ENCODE data around the gene LLGL1.

LLGL1 gene

DNA sequence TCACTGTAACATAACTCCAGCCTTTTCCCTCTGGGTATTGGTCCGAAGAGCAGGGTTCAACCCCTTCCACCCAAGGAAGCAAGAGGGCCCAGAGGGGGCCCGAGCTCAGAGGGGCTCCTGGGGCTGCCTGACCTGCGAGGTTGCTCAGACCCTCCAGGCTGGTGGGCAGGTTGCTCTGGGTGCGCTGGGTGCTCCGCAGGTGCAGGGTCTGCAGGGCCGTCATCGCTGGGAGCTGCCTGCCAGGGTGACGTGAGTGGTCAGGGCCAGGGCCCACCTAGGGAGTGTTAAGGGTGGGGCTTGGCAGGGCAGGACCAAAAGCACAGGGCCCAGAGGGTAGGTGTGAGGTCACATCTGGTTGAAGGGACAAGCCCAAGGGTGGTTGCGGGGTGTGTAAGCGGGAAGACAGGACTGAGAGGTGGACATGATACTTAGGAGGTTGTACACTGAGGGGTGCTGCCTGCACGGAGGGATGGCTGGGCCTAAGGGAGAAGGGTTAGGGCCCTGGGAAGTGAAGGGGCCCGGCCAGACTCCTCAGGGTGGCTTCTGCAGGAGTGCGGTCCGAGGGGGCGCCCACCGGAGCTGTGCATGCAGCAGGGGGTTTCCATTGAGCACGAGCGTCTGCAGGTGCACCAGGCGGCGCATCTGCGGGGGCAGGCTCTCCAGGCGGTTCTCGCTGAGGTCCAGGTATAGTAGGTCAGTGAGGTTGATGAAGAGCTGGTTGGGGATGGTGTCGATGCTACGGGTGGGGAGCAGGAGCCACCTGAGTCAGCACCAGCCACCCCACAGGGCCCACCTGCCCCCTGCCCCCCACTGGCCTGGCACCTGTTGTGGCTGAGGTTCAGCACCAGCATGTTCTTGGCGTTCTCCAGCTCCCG, 28.7 kb downstream of the LLGL1 start:
- DNase-seq = no peak

GRCh38 chr17:18254888-18255649, 29.6 kb downstream of the LLGL1 start:
- no peak for DNase-seq

DNA sequence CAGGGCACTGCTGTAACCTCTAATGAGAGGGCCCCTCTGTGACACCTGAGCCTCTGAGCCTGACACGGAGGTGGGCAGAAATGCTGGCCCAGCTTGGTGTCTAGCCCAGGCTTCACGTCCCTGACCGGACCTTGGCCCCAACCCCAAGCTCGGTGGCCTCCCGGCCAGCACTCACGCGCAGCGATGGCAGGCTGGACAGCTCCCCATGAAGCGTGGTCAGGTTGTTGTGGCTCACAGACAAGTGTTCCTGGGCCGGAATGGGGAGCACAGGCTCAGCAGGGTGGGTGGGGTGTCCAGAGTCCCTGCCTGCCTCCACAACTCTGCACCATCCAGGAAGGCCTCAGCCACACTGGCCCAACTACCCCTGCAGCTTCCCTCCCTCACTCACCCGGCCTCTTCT, 30.9 kb downstream of the LLGL1 start:
- no peak for DNase-seq

DNA sequence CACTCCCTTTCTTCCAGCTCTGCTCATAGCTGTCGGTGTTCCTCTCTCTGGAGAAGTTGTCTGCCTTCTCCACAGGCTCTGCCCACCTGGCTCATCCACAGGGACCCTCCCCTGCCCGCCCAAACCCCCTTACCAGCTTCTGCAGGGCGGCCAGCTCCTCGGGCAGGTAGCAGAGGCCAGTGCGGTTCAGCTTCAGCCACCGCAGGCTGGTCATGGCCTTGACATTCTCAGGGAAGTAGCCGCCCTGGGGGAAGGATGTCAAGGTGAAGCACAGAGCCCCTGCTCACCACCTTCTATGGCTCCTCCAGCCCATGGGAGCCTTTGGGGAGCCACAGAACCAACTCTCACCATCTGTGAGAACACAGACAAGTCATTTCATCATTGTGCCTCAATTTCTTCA, 31.3 kb downstream of the LLGL1 start:
- DNase-seq = no peak

GRCh38 chr17:18257268-18257981, 32.0 kb downstream of the LLGL1 start:
- DNase-seq = no peak

- DNase-seq = peak; percentile 71
Measured at GRCh38 chr17:18257982-18258355, 32.5 kb downstream of the LLGL1 start.

DNA sequence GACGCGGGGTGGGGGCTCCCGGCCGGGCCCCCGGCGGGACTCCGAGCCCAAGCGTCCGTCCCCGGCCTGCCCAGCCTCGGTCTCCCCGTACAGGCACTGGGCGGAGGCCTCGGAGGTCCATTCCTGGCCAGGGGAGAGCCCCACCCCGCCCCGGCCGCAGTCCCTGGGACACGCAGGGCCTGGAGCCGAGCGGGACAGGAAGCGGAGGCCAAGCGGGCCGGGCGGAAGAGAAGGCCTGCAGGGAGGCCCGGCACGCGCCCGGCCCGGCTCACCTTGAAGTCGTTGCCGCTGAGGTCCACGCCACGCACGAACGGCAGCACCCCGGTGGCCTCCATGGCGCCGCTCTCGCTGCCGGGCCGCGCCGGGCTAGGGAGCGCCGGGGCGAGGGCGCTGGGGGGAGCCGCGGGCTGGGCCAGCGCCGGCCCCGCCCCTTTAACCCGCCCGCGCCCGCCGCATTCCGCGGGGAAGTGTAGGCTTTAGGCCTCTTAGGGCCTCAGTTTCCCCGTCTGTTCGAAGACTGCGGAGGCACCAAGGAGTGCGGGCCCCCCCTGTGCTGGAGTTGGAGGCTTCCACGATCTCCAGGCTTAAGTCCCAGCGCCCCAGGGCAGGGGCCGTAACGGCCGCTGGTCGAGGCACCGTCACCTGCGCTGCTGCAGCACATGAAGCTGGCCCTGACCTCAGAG, 33.1 kb downstream of the LLGL1 start, which contains the start of gene FLII:
FLII (minus strand) TSS at position 383 of the 683 bp plus-strand sequence; CDS start at position 335, 48 bp downstream.
- peak; percentile 67 for DNase-seq

DNA sequence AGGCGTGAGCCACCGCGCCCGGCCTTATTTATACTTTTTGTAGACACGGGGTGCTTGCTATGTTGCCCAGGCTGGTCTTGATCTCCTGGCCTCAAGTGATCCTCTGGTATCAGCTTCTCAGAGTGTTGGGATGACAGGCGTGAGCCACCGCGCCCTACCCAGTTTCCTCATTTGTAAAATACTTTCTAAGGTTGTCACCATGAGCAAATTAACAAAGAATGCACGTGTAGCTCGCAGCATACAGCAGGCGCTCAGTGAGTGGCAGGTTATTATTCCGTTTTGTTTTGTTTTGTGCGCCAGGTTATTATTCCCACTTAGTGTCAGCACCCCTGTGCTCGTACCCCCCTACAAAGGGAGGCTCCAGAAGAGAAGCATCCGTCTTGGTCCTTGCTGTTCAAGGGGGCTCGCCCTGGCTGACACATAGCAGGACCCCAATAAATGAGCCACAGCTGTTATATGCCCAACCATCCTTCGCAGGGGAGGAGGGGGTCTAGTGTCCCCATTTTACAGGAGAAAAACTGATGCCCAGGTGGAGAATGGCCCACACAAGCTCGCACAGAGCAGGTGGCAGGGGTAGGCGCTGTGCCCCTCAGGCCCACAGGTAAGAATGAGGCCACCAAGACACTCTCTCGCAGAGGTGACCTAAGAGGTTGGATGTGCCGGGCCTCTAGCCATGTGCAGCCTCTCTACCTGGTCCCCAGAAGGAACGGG, 34.3 kb downstream of the LLGL1 start:
- DNase-seq = peak; percentile 19

- DNase-seq = peak; percentile 97
Measured at GRCh38 chr17:18260332-18261145, 35.1 kb downstream of the LLGL1 start, which contains the start of gene MIEF2. TSS of gene MIEF2 (plus strand) at chr17:18260662. CDS start at chr17:18262721, 2,059 bp downstream.

DNA sequence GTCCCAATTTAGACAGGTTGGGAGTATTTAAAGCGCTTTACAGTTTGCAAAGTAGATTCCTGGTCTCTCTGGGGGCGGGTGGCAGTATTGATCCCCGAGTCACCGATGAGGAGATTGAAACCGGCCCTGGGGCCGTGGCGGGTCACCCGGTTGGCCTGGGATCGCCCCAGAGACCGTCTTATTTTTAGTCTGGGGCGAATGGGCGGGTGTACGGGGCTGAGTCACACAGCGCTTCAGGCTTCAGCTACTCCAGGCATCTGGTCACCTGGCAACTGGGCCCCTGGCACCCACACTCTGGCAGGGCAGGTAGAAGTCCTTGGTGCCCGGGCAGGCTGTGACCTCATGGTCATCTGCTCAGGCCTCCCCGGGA, 35.7 kb downstream of the LLGL1 start:
- no peak for DNase-seq

GRCh38 chr17:18261659-18262058, 36.2 kb downstream of the LLGL1 start:
- no peak for DNase-seq

GRCh38 chr17:18262111-18262510, 36.7 kb downstream of the LLGL1 start:
- no peak for DNase-seq

- DNase-seq = no peak
Measured at GRCh38 chr17:18262641-18263040, 37.2 kb downstream of the LLGL1 start.

- no peak for DNase-seq
Measured at GRCh38 chr17:18263885-18264682, 38.6 kb downstream of the LLGL1 start.

DNA sequence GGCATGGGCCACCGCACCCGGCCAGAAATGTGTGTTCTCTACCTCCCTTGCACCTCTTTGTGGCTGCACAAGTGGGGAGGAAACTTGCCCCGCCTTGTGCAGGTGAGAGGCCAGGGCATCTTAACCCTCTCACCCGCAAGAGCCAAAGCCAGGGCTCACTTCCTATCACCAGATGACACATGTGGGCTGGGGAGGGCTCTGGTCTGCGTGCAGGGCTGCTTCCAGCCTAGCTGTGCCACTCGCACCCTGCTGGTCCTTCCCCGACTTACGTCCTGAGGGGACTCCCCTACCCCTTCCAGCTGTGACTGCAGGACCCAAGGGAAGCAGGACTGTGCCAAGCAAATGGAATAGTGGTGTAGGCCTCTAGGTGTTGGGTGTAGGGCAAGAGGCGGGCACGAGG, 41.9 kb downstream of the LLGL1 start:
- no peak for DNase-seq

- no peak for DNase-seq
Measured at GRCh38 chr17:18267927-18268711, 42.7 kb downstream of the LLGL1 start.

GRCh38 chr17:18270046-18270931, 44.9 kb downstream of the LLGL1 start:
- DNase-seq = no peak

GRCh38 chr17:18277076-18277475, 51.6 kb downstream of the LLGL1 start:
- no peak for DNase-seq

All from right hindlimb (tissue), 1 donor.